ENCODE results near the gene MLLT10. TPM values are rescaled to one million over a fixed set of nuclear protein-coding genes. Genes with fewer than 3 reads are reported as not detected.

Gene MLLT10
- total RNA-seq, 4 donors from 2014 or later, result 40.1 to 57.8 (median 47.5) TPM

- TF ChIP-seq CTCF (IDR thresholded peaks at IDR 0.05; ENCODE audit: low read depth), result no peak
Observed at GRCh38 chr10:21681156-21681555, 147.1 kb downstream of the MLLT10 start.

GRCh38 chr10:21687266-21688008 is 153.4 kb downstream of the MLLT10 start:
- TF ChIP-seq CTCF (IDR thresholded peaks at IDR 0.05; ENCODE audit: low read depth), result no peak

GRCh38 chr10:21688009-21688332 is 153.9 kb downstream of the MLLT10 start:
- TF ChIP-seq CTCF (IDR thresholded peaks at IDR 0.05; ENCODE audit: low read depth), result no peak

GRCh38 chr10:21688870-21689269 is 154.8 kb downstream of the MLLT10 start:
- TF ChIP-seq CTCF (IDR thresholded peaks at IDR 0.05; ENCODE audit: low read depth), result no peak

- no peak for TF ChIP-seq CTCF (IDR thresholded peaks at IDR 0.05; ENCODE audit: low read depth)
Observed at GRCh38 chr10:21689881-21690280, 155.8 kb downstream of the MLLT10 start.

GRCh38 chr10:21692916-21693315 is 158.9 kb downstream of the MLLT10 start:
- TF ChIP-seq CTCF (IDR thresholded peaks at IDR 0.05; ENCODE audit: low read depth), result no peak

- no peak for TF ChIP-seq CTCF (IDR thresholded peaks at IDR 0.05; ENCODE audit: low read depth)
Observed at GRCh38 chr10:21693418-21693817, 159.4 kb downstream of the MLLT10 start.

Measured in subcutaneous adipose tissue (tissue), 4 donors.